ENCODE measurements around the gene COL1A2. TPM values are rescaled to one million over a fixed set of nuclear protein-coding genes. Genes with fewer than 3 reads are reported as not detected.

The COL1A2 gene
- polyA plus RNA-seq, 3 donors: not detected

DNA sequence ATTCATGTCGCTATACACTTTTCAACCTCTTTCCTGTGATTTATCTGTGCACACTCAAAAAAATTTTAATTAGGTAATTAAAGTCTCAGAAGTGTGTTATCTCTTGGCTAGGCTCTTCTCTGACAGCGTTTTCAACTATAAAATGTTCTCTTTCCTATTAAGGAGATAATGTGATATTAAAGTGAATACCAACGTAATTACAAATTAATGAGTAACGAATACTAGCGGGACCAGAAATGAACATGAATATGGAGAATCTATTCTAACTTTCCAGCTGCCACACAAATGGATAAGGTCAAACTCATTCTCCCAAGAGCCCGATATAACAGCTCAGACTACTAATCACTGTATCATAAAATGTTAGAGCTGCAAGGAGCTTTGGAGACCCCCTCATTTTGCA, 12.0 kb downstream of the COL1A2 start:
- no peaks in the 10 kb centered on the region for H4K20me1 ChIP-seq (ENCODE audit: insufficient read depth, low read length)
- WGBS (ENCODE audit: insufficient coverage): no CpG with 5 or more reads among the region's 6 CpGs
- intact Hi-C loops (cut with micrococcal nuclease): no loop called here
- H3K27ac ChIP-seq (ENCODE audit: low read depth in 1 of 2, low read length in 2 of 2): no peak overlapping the region
- no peaks in the 10 kb centered on the region for H3K79me2 ChIP-seq (ENCODE audit: insufficient read depth, low read length)
- H3K4me3 Mint-ChIP-seq: no peak overlapping the region
- no peaks in the 10 kb centered on the region for H3K4me1 Mint-ChIP-seq
- no peak overlapping the region for H3K9ac ChIP-seq (ENCODE audit: insufficient read depth, low read length, poor library complexity, severe bottlenecking)
- no peaks in the 10 kb centered on the region for H3K4me1 ChIP-seq (ENCODE audit: control insufficient read depth in 1 of 2, insufficient read depth in 2 of 2, low read length in 2 of 2)
- no peaks in the 10 kb centered on the region for H3K36me3 ChIP-seq (replicated peaks in 1 of 2; ENCODE audit: control insufficient read depth in 1 of 2, insufficient read depth in 2 of 2, low read length in 2 of 2)
- no peaks in the 10 kb centered on the region for H3K36me3 Mint-ChIP-seq
- no peak overlapping the region for H3K27ac Mint-ChIP-seq
- TF ChIP-seq, protein P1, sequence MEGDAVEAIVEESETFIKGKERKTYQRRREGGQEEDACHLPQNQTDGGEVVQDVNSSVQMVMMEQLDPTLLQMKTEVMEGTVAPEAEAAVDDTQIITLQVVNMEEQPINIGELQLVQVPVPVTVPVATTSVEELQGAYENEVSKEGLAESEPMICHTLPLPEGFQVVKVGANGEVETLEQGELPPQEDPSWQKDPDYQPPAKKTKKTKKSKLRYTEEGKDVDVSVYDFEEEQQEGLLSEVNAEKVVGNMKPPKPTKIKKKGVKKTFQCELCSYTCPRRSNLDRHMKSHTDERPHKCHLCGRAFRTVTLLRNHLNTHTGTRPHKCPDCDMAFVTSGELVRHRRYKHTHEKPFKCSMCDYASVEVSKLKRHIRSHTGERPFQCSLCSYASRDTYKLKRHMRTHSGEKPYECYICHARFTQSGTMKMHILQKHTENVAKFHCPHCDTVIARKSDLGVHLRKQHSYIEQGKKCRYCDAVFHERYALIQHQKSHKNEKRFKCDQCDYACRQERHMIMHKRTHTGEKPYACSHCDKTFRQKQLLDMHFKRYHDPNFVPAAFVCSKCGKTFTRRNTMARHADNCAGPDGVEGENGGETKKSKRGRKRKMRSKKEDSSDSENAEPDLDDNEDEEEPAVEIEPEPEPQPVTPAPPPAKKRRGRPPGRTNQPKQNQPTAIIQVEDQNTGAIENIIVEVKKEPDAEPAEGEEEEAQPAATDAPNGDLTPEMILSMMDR (IDR thresholded peaks at IDR 0.05): no peak
- H3K9me3 ChIP-seq (replicated peaks in 1 of 2; ENCODE audit: control insufficient read depth in 1 of 2, insufficient read depth in 1 of 2, low read length in 2 of 2): no peaks in the 10 kb centered on the region
- H3K4me3 ChIP-seq (replicated peaks in 1 of 3; ENCODE audit: low read depth in 2 of 3, low read length in 3 of 3): no peak overlapping the region
- DNase-seq: no peak
- no peak overlapping the region for H2AFZ ChIP-seq (ENCODE audit: insufficient read depth, low read depth, low read length, poor library complexity, severe bottlenecking)
- H3K27me3 Mint-ChIP-seq (ENCODE audit: low read depth in 3 of 3): peaks cover 0 to 5% (median 0%) of the 10 kb centered on the region in 3 donors
- H3K27me3 ChIP-seq (ENCODE audit: control insufficient read depth in 2 of 2, insufficient read depth in 2 of 2, low read length in 2 of 2): no peaks in the 10 kb centered on the region
- H3K4me2 ChIP-seq (replicated peaks; ENCODE audit: extremely low read depth, low read length, poor library complexity, severe bottlenecking): no peak overlapping the region
- no peaks in the 10 kb centered on the region for H3K9me3 Mint-ChIP-seq

DNA sequence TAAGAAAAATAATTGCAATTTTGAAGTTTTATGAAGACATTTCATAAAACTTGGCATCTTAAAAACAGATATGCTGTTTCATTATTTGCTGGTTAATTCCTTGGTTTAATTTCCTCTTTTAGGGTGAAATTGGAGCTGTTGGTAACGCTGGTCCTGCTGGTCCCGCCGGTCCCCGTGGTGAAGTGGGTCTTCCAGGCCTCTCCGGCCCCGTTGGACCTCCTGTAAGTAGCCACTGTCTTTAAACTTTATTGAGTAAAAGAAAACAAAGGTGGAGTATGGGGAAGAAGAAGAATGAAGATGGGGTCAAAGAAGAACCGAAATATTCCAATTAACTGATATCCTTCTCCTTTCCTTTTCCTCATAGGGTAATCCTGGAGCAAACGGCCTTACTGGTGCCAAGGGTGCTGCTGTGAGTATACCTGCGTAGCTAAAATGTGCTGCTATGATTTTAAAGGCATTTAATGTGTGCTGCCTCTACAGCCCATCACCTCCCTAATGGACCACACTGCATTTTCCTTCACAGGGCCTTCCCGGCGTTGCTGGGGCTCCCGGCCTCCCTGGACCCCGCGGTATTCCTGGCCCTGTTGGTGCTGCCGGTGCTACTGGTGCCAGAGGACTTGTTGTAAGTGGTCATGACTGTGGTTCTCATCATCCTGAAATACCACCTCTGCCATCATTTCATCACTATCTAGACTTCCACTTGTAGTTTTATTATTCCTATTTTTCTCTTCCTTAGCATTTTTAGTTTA, 14.7 kb downstream of the COL1A2 start:
- no peaks in the 10 kb centered on the region for H4K20me1 ChIP-seq (ENCODE audit: insufficient read depth, low read length)
- TF ChIP-seq, protein P1 (IDR thresholded peaks at IDR 0.05): no peak
- H3K9me3 Mint-ChIP-seq: no peaks in the 10 kb centered on the region

More for the DNA sequence above, 14.7 kb downstream of the COL1A2 start:
- H3K9ac ChIP-seq (ENCODE audit: insufficient read depth, low read length, poor library complexity, severe bottlenecking): no peak overlapping the region
- no peaks in the 10 kb centered on the region for H3K9me3 ChIP-seq (replicated peaks in 1 of 2; ENCODE audit: control insufficient read depth in 1 of 2, insufficient read depth in 1 of 2, low read length in 2 of 2)
- Mint-ChIP-seq H3K36me3 (no peaks in the 10 kb centered on the region), H3K4me3 (no peak overlapping the region), H3K27me3 (ENCODE audit: low read depth in 3 of 3) (peaks cover 0 to 5% (median 0%) of the 10 kb centered on the region in 3 donors), H3K27ac (no peak overlapping the region), H3K4me1 (no peaks in the 10 kb centered on the region)
- no peak overlapping the region for H2AFZ ChIP-seq (ENCODE audit: insufficient read depth, low read depth, low read length, poor library complexity, severe bottlenecking)
- no peak overlapping the region for H3K4me3 ChIP-seq (replicated peaks in 1 of 3; ENCODE audit: low read depth in 2 of 3, low read length in 3 of 3)
- DNase-seq: no peak
- no peaks in the 10 kb centered on the region for H3K36me3 ChIP-seq (replicated peaks in 1 of 2; ENCODE audit: control insufficient read depth in 1 of 2, insufficient read depth in 2 of 2, low read length in 2 of 2)
- H3K4me1 ChIP-seq (ENCODE audit: control insufficient read depth in 1 of 2, insufficient read depth in 2 of 2, low read length in 2 of 2): no peaks in the 10 kb centered on the region
- H3K79me2 ChIP-seq (ENCODE audit: insufficient read depth, low read length): no peaks in the 10 kb centered on the region
- intact Hi-C loops (cut with micrococcal nuclease): no loop called here
- no peak overlapping the region for H3K27ac ChIP-seq (ENCODE audit: low read depth in 1 of 2, low read length in 2 of 2)
- H3K27me3 ChIP-seq (ENCODE audit: control insufficient read depth in 2 of 2, insufficient read depth in 2 of 2, low read length in 2 of 2): no peaks in the 10 kb centered on the region
- 100% methylated on average over 1 of the region's 15 CpGs for WGBS (ENCODE audit: insufficient coverage)
- no peak overlapping the region for H3K4me2 ChIP-seq (replicated peaks; ENCODE audit: extremely low read depth, low read length, poor library complexity, severe bottlenecking)
